HG02973 (cell line): ENCODE results near the gene SLC22A23.

Experiments
- ATAC-seq: cut with Tn5 transposase; IDR thresholded peaks from one replicate; pipeline ENCODE4 v1.9.1; 2021; ENCODE audit warnings: moderate library complexity; ENCODE audit not compliant: unreplicated experiment

SLC22A23 gene

DNA sequence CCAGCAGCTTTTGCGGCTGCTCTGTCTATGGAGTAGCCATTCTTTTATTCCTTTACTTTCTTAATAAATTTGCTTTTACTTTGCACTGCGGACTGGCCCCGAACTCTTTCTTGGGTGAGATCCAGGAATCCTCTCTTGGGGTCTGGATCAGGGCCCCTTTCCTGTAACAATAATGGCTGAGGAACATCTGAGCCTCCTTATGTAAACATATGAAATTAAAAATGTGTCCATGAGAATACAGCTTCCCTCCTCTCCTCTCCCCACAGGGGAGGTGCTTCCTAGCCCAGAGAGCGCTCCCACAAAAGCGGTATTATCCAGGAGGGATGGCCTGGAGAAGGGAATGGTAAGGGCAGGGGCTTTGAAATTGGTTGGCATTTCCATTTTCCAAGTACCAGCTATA is 117.0 kb downstream of the SLC22A23 start:
- no peak for ATAC-seq

DNA sequence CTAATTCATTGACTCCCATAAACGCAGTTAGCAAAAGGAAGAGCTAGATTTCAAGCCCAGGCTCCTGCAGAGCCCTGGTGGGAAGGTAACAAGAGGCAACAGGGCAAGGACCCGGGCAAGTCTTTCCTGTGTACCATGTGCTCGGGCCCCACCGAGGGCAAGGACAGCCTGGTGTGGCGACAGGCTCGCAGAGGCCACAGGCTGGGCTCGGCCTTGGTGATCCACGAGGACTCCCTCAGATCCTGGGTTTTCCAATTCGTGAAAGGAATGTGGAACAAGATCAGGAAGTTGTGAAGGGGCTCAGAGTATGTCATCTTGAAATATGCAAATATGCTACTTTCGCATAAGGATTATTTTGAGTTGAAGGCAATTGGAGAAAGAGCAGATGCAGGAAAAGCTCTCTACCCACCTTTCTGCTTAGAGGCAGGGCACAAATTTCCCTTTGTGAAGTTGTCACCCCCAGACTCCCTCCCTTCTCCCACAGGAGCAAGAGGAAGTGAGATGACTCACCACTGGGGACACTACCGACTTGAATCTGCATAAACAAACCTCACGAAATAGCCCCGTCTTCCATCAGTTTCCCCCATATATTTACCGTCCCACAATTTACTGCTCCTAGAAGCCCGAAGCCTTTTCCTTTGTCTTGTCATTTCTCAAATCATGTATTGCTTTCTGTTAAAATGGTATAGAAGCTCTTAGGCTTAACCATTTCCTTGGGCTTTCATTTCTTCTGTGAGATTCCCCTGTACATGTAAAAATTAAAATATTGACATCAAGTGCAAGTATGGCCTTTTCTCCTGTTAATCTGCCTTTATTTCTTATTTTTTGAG is 119.1 kb downstream of the SLC22A23 start:
- no peak for ATAC-seq

DNA sequence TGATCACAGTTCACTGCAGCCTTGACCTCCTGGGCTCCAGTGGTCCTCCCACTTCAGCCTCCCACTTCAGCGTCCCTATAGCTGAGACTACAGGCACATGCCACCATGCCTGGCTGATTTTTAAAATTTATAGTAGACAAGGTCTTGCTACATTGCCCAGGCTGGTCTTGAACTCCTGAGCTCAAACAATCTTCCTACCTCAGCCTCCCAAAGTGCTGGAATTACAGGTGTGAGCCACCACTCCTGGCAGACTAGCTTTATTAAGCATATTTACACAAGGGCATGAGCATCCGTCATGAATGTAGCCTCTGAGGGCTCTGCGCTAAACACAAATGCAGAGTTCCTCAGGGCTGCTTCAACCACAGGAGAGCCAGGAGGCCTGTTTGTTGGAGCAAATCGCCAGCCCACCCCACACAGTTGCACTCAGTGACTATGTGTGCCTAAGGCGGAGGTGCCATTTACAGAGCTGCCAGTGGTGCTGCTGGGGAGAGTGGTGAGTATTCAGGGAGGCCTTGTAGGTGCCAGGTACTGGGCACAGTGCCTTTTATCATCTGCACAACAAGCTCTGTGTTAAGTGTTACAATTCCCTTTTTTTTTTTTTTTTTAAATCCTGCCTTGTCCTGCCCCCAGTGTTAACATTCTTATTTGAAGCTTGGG is 119.9 kb downstream of the SLC22A23 start:
- ATAC-seq: no peak

DNA sequence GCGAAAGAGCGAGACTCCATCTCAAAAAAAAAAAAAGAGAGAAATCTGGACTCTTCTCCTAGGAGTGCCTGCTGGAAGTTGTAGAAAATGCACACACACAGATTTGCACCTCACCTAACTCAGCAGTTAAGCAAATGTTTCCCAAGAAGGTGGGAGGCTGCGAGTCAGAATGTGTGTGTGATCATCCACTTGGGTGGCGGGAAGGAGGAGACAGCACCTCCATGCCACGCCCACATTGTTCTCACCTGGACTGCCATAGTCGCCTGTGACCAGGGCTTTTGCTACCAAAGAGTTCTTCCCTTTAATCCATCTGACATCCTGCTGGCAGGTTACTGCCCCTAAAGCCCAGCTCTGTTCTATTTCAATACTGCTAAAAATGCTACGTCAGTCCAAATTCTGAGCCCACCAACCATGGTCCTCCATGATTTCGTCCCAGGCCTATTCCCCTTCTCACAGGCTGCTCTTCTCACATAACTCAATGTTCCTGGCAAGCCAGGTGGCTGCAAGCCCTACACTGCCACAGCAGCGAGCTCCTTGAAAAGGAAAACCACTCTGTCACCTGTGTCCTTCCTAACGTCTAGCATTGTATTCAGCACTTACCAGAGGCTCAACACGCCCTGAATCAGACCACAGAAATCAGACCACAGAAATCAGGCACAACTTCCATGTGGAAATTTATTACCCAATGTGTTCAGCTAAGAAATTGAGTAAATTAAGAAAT is 120.6 kb downstream of the SLC22A23 start:
- no peak for ATAC-seq

DNA sequence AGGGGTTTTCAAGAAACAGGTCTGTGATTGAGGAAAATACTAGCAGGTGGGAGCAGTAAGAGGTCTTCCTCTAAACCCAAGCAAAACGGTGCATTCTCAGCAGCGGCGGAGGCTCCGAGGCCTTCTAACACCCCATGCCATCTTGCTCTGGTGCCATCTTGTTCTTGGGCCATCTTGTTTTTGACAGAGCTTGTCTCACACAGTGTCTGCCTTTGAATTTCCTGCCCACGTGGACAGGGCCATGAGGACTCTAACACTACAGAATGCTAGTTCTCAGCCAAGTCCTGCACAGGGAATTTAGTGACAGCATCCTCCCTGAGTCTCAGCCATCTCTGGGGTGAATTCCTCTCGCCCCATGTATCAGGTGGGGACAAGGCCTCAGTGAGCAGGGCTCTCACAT is 121.7 kb downstream of the SLC22A23 start:
- ATAC-seq: no peak

DNA sequence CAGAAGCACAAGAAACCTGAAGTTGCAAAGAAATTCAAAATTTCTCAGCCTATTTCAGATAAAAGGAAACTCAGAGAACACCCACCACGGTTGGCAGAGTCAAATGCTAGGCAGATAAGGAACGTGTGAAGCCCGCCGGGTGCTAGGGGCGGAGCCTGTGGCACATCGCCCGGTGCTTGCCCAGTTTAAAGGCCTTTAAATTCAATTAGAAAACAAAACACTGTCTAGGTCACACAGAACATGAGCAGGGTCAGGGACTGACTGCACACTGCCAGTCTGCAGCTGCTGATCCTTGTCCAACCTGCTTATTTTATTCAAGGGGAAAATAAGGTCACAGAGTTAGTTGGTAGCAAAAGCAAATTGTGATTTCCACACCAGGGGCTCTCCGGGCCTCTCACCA is 122.3 kb downstream of the SLC22A23 start:
- no peak for ATAC-seq

DNA sequence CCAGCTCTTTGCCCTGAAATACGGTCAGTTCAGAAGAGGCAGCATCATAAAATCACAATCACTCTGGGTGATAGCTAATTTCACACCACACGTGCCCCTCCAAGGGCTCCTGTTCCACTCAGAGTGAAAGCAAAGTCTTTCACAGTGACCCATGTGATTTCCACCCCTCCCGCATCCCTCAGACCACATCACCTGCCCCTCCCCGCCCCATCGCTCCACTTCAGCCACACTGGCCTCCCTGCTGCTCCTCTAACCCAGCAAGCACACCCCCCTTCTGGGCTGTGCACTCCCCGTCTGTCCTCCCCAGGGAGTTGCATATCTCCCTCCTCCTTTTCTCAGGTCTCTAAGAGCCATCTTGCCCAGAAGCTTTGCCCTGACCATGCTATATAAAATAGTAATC is 123.6 kb downstream of the SLC22A23 start:
- ATAC-seq: no peak

DNA sequence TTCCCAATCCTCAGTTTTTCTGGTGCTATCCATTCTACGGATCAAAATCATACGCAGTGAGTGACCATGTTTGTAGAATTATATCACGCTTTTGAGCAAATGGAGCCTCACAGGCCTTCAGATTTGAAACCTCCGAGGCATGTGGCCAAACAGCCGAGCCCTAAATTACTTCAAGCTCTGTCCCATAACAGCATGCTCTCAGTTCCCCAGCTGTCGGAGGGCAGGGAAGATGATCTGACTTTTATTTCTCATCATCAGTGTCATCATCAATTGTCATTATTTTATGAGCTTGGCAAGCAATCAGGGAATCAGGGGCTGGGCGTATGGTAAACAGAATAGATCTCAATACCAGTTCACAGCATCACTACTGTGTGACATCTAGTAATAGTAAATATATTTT is 124.9 kb downstream of the SLC22A23 start:
- ATAC-seq: no peak

DNA sequence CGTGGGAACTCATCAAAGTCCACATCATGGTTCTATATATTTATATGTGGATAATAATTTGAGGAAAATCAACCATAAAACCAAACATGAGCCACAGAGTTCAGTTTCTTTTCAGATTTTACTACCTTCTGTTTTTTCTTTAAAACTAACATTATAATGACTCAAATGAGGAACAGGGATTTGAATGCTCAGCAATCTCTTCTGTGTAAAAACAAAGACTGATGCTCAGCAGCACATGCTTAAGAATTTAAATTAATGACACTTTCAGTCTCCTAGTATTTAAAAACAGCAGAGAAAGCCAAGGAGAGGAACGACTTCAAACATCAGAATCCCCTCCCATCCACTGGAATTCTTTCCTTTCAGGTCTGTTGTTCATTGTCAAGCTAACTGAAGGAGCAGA is 125.4 kb downstream of the SLC22A23 start:
- no peak for ATAC-seq

DNA sequence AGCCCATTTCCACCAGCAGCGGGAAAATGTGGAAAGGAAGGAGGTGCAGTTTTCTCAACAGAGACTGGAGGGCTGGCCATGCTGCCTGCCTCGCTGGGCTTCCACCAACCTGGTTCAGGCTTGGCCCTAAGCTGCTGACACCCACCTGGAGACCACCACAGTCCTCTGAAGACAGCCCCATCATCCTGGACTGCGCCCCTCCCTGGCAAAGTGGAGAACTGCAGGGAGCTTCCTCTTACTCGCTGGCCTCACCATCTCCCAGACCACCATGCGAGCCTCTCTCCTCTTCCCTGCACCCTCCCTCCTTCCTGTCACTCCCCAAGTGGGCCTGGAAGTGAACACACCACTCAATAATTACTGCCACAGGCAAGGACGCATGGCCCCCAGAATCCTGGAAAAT is 126.7 kb downstream of the SLC22A23 start:
- ATAC-seq: no peak

DNA sequence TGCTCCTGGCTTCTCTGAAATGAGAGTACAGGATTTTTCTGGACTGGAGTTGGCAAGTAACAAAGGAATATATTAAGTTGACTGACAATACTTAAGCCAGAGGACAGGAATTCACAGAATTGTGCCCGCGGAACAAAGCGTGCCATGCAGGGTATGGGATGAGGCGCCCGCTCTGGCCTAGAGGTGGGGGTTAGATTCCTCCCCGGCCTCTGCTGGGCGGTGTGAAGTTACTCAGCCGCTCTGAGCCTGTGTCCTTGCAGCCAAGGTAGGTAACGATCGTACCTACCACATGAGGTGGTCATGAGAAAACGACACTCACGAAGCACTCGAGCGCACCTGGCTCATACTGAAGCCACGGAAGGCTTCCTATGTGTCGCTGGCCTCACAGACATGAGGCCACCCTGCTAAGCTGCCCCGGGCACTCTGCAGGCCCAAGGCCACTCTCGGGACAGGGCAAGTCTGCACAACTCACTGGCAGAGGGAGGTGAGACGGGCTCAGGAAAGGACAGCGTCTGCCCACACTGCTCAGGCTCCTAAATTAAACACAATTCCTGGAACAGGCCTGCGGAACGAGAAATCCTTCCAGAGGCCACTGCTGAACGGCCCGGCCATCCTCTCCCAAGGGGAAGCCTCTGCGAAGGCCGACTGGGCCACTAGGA is 127.3 kb downstream of the SLC22A23 start:
- no peak for ATAC-seq

DNA sequence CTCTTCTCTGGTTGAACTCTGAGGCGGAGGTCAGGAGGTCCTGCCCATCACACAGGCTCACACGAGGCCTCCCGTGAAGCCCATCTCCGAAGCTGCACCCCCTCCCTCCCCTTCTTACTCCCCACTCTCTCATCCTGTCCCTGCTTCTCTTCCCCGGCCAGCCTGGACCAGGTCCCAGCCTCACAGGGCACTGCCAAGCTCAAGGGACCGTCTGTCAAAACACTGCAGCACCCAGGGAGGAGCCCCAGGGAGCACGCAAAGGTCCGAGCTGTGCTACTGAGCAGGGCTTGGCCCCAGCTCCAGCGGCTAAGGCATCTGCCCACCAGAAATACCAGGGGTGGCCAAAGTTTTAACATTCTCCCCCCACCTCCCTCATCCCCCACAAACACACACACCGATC is 128.1 kb downstream of the SLC22A23 start:
- ATAC-seq: no peak

DNA sequence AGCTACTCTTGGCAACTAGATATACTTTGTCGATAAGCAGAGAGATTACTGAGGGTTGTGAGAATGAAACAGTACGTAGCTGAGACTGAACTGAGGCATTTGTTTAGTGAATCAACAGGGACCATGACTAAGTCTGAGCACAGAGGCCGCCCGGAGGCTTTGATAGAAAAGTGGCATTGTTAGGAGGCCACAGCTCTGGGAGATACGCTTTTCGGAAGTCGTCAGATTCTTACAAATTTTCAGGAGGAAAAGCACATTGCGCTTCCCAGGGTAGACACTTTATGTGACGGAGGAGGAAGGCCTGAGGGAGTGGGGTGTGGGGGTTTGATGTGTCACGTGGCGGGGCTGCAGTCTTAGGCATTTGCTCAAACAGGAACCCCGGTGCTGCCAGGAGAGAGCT is 128.7 kb downstream of the SLC22A23 start:
- ATAC-seq: no peak

DNA sequence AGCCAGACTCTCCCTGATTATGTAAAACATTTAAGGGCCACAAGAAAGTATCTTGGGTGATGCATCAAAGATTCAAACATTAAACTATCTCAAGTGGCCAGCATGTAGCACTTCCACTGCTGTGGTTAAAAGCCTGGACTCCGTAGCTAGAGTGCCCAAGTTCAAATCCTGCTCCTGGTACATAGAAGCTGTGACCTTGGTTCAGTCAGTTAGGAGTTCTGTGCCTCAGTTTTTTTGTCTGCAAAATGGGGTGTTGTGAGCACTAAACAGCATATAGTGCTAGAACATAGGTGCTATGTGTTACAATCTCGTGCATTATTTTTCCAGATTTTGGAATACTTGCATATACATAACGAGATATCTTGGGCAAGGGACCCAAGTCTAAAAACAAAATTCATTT is 129.4 kb downstream of the SLC22A23 start:
- no peak for ATAC-seq

DNA sequence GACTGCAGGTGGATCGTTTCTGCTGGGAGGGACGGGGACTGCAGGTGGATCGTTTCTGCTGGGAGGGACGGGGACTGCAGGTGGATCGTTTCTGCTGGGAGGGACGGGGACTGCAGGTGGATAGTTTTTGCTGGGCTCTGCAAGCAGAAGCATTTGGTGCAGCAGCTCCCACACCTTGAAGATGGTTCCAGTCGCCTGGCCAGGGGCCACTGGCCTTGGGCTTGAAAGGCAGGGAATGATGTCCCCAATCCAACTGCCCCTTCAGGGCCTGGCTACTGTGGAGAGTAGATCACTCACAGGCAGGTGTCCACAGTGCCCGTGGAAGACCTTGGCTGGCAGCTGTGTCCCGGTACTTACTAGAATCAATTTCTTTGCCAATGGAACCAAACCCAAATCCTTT is 129.9 kb downstream of the SLC22A23 start:
- no peak for ATAC-seq

DNA sequence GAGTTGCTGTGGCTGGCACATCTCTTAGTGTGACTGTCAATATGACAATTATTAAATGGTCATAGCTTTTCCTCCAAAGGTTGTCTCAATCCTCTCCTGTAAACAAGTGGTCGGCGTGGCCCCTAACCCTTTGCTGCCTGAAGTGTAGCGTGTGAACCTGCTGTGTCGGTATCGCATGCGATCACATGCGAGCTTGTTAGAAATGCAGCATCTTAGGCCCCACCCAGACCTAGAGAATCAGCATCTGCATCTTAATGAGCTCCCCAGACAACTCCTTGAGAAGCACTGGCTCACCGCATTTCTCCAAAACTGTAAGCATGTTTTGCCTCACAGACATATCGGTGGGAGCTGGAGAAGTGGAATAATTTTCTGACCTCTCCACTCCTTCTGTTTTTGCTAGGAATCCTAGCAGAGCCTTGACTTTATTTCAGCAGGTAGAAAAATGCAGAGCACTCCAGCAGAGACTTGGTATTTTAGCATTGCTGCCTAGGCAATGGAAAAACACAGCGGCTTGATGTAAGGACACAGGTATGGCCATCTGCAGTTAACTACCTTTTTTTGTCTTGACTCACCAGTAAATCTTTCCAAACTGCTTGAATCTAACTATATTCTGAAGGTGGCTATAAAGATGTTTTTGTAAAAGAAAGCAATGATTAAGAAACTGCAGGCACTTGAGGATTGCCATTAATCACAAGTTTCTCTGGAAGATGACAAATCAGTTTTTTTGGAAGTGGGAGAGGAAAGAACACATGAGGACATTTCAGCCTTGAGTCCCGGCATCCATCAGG is 130.5 kb downstream of the SLC22A23 start:
- no peak for ATAC-seq

DNA sequence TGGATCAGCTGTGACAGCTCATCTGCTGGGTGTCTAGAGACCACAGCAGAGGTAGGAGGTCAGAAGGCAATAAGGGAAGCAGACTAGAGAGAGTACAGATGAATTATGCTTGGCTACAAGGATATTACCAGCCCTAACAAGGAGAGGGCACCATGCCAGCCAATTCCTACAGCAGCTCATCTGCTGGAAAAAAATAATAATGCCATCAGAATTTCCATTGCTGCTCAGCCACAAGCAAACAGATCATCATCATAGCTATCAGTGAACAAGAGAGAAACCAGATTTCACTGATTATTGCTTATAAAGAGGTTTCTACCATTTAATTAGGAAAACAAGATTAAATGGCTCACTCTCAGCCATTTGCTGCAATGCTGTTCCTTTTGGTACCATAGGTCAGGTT is 131.6 kb downstream of the SLC22A23 start:
- no peak for ATAC-seq

DNA sequence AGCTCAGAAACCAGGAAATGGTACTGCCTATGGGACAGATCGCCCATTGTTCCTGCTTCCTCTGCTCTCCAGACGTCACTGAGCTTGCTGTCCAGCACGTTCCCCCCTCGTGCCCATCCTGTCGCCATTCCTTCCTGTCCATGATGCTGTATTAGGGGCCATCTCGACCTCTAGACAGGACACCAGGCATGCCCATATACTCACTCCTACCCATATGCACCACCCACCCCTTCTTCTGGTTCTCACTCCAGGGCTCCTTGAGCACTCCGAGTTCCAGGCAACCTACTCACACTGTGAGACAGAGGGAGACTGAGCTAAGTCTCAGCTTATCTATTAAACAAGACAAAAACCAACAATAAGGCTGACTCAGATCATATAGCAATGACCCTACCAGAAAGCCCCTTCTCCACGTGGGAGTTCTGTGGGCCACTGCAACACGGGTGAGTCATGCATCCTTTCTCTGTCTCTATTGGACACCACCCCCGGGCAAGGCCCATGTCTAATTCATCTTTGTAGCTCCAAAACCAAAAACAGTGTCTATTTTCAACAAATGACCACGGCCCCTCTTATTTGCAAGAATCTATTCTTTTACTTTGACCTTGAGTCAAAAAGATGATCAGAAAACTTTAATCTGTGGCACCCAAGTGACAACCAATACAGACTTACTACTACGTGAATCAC is 132.4 kb downstream of the SLC22A23 start:
- ATAC-seq: peak; percentile 73

DNA sequence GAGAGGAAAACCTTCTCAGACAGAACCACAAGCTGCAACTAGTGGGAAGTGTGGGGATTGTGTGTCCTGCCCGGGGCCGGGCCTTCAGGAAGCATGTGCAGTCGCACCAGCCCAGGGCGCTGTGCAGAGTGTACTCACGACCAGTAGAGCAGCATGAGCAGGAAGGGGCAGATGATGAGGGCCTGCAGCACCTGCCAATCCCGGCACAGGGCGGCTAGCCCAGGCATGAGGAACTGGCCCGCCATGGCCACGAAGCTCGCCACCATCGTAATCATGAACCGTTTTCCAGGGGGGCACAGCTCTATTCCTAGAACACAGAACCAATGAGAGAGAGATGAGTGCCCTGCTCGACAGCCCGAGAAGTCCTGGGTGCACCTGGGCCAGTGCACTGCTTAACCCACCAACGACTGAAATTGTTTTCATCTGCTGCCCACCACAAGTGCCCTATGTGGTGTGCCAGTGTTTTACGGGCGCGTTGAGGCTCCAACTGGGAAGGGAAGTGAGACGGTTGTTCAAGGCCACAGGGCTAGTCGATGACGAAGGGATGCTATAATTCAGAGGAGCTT is 133.1 kb downstream of the SLC22A23 start:
- ATAC-seq: no peak

DNA sequence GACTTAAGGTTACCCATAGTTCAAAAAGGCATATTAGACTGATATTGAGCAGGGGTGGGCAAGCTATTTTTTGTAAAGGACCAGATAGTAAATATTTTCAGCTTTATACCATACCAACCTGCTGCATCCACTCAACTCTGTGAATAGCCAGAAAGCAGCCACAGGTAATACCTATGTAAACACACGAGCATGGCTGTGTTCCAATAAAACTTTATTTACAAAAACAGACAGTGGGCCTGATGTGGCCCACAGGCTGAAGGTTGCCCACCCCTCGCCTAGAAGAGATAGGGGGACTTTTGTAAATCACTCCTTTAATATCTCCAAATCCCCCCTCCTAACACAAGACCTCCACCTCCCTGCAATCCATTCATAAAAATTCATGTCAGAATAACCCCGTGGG is 133.7 kb downstream of the SLC22A23 start:
- no peak for ATAC-seq
